ENCODE results near the gene TRIP13. TPM values are rescaled to one million over a fixed set of nuclear protein-coding genes. Genes with fewer than 3 reads are reported as not detected.
"Not testable (repeated sequence)": the region's sequence is repeated elsewhere in the genome, so short reads cannot be mapped to it uniquely, and the experiment has no call there.

TRIP13 gene, protein sequence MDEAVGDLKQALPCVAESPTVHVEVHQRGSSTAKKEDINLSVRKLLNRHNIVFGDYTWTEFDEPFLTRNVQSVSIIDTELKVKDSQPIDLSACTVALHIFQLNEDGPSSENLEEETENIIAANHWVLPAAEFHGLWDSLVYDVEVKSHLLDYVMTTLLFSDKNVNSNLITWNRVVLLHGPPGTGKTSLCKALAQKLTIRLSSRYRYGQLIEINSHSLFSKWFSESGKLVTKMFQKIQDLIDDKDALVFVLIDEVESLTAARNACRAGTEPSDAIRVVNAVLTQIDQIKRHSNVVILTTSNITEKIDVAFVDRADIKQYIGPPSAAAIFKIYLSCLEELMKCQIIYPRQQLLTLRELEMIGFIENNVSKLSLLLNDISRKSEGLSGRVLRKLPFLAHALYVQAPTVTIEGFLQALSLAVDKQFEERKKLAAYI
- 10 to 100 TPM; 13.1 to 17.4 (median 13.6) TPM for polyA plus RNA-seq (ENCODE audit: insufficient read length in 3 of 3)
- long read RNA-seq, donor 1, partial matches to known transcripts: 0 of 3 reads
- long read RNA-seq, donor 1, other reads (novel, unspliced or antisense): 0 of 3 reads
- long read RNA-seq, donor 2, transcript TRIP13-201 (13 exons, 2,672 nt): major isoform, 6 of 6 reads
- long read RNA-seq, donor 2, partial matches to known transcripts: 0 of 6 reads
- long read RNA-seq, donor 2, other reads (novel, unspliced or antisense): 0 of 6 reads
- long read RNA-seq, donor 3, transcript TRIP13-201 (13 exons, 2,672 nt): major isoform, 5 of 5 reads
- long read RNA-seq, donor 3, partial matches to known transcripts: 0 of 5 reads
- long read RNA-seq, donor 3, other reads (novel, unspliced or antisense): 0 of 5 reads
- long read RNA-seq, donor 4, partial matches to known transcripts: 0 of 3 reads
- long read RNA-seq, donor 4, other reads (novel, unspliced or antisense): 0 of 3 reads
- long read RNA-seq, donor 5, partial matches to known transcripts: 0 of 2 reads
- long read RNA-seq, donor 5, other reads (novel, unspliced or antisense): 0 of 2 reads
- long read RNA-seq, donor 6, partial matches to known transcripts: 5 of 7 reads
- long read RNA-seq, donor 6, other reads (novel, unspliced or antisense): 0 of 7 reads
- long read RNA-seq, donor 7, partial matches to known transcripts: 0 of 4 reads
- long read RNA-seq, donor 7, other reads (novel, unspliced or antisense): 0 of 4 reads
- long read RNA-seq, donor 8, partial matches to known transcripts: 21 of 23 reads
- long read RNA-seq, donor 8, other reads (novel, unspliced or antisense): 0 of 23 reads
- long read RNA-seq, donor 9, partial matches to known transcripts: 0 of 5 reads
- long read RNA-seq, donor 9, other reads (novel, unspliced or antisense): 0 of 5 reads
- long read RNA-seq, donor 10, partial matches to known transcripts: 0 of 3 reads
- long read RNA-seq, donor 10, other reads (novel, unspliced or antisense): 0 of 3 reads
- long read RNA-seq, donor 11, partial matches to known transcripts: 0 of 4 reads
- long read RNA-seq, donor 11, other reads (novel, unspliced or antisense): 0 of 4 reads
- long read RNA-seq, donor 12, transcript TRIP13-201 (13 exons, 2,672 nt): major isoform, 5 of 11 reads
- long read RNA-seq, donor 12, partial matches to known transcripts: 6 of 11 reads
- long read RNA-seq, donor 12, other reads (novel, unspliced or antisense): 0 of 11 reads
- long read RNA-seq, donor 13, partial matches to known transcripts: 0 of 1 reads
- long read RNA-seq, donor 13, other reads (novel, unspliced or antisense): 0 of 1 reads
- long read RNA-seq, donor 14, partial matches to known transcripts: 0 of 4 reads
- long read RNA-seq, donor 14, other reads (novel, unspliced or antisense): 0 of 4 reads
- long read RNA-seq, donor 15, partial matches to known transcripts: 6 of 10 reads
- long read RNA-seq, donor 15, other reads (novel, unspliced or antisense): 0 of 10 reads
- long read RNA-seq, donor 16, transcript TRIP13-201 (13 exons, 2,672 nt): major isoform, 6 of 6 reads
- long read RNA-seq, donor 16, partial matches to known transcripts: 0 of 6 reads
- long read RNA-seq, donor 16, other reads (novel, unspliced or antisense): 0 of 6 reads

DNA sequence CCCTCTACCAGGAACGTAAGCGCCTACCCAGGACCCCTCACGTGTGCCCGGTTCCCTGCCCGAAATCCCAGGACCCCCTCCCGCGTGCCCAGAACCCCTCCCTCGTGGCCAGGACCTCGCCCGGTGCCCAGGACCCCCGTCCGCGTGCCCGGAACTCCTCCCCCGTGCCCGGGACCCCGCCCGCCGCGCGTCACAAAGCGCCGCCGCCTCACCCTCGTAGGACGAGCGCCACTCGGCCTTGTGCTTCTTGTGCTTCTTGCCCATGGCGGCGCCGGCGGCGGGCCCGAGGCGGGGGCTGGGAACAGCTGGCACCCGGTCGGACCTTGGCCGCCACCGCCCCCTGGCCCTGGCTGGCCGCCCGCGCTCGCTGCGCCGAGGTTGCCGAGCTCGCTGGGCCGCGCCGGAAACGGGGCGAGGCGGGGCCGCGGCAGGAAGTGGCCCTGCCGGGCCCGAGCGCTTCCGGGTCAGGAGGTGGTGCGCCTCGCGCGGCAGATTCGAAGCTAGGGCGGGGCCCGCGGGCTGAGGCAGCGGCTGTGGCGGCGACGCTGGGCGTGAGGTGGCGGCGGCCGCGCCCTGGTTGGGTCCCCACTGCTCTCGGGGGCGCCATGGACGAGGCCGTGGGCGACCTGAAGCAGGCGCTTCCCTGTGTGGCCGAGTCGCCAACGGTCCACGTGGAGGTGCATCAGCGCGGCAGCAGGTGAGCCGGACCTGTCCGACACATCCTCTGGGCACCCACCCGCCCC is at the start of gene TRIP13, which contains the start of gene BRD9:
Gene TRIP13, plus strand, starts transcription at position 491 of the 743 bp plus-strand sequence. Its CDS starts 115 bp downstream, at position 606.
Gene BRD9, minus strand, starts transcription at position 408 of the 743 bp plus-strand sequence. Its CDS starts 144 bp downstream, at position 264.
- peak; percentile 82 for DNase-seq

DNA sequence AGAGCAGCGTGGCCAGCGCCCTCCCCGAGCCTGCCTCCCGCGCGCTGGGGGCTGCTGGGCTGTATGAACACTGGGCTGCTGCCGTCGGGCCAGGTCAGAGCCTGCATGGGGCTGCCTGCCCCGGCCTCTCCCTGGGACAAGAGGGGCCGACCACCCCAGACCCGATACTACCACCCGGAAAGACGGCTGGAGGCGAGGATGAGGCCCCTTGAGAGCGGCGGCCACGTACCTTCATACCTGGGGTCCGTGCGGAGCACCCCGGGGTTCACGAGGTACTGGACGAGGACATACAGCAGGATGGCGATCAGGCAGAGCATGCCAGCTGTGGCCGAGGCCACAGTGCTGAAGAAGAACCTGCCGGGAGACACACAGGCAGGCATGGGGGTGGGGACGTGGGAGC is 49.3 kb upstream of the TRIP13 start:
- DNase-seq: not testable (repeated sequence)

DNA sequence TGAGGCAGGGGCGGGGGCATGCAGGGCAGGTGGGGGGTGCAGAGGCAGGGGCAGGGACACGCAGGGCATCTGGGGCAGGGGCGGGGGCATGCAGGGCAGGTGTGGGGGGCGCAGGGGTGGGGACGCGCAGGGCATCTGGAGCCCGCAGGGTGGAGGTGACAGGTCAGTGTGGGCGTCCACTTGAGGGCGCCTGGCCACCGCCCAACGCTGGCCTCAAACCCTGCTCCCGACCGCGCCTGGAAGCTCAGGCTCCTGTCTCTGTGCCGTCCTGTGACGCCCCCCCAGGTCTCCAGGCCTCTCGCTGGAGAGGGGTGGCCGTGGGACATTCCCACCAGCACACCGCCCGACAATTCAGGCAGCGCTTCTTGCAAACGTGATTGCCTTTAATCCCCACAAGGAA is 48.8 kb upstream of the TRIP13 start:
- DNase-seq: not testable (repeated sequence)

DNA sequence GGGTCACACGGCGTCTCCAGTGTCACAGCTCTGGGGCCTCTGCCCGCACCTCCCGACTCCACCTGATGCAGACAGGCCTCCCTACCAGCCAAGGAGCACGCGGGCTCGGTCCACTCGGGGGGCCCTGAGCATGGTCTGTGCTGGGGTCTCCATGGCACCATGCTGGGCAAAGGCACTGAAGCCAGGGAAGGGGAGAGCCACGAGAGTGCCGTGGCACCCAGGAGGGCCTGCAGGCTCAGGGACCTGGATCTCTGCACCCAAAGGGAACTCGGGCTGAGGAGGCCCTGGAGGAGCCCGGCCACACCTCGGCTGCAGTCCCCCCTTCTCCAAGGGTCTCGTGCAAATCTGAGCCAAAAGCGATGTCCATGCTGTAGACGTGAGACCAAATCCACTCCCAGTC is 48.3 kb upstream of the TRIP13 start:
- DNase-seq: not testable (repeated sequence)

DNA sequence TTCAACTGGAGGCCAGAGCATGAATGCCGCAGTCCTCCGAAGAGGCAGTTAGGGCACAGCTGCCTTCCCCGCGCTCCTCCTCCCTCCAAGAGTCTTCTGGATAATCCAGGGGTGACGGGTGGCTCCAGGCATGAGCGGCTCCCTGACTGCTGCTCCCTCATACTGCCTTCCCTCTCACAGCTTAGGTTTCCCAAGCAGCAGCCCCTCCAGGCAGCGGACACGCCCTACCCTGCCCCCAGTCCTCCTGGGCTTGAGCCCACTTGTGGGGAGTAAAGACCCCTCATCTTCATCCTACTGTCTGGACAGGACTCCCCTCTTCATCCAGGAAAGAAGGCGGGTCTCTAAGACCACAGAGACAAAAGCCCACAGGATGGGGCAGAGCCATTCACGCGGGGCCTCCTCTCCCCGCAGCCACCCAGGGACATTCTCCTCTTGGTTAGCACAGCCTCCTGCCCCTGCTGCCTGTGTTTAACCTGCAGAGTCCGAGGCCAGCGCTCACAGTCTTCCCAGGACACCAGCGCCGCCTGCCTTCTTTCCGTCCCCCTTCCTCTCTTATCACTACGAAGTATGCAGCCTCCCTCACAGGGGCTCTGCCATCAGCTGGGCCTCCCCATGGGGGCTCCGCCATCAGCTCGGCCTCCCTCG is 47.5 kb upstream of the TRIP13 start:
- DNase-seq: not testable (repeated sequence)

DNA sequence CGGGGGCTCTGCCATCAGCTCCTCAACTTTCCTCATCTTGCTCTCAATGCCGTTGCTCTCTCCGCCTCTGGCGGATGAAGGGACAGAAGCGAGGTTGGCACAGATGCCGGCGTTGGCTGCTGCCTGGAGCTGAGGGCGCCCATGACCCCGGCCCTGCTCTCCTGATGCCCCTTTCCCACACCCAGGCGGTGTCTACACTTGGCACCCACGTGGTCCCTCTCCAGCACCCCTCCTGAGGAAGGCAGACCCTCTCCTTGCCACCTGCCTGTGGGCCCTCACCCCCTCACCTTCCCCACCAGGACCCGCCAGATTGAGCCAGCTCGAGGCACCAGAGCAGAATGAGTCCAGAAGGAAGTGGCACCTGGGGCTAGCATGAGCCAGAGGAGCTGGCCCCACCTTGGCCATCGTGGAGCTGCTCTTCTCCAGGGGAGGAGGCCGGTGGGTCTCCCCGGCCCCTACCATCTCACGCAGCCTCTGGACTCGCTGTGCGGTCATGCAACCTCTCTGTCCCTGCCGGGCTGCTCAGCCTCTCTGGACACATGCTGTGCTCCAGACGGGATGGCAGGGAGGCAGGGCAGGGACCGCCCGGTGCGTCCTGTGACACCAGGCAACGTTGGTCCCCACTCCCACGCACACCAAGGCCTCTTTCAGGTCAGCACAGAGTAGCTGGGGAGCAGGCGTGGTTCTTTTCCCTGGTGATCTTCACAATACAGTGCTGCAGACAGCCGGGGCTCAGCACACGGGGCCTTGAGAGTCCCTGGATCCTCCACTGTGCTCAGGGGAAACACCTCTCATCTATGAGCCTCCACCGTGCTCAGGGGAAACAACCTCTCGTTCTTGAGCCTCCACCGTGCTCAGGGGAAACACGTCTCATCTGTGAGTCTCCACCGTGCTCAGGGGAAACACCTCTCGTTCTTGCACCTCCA is 46.7 kb upstream of the TRIP13 start:
- not testable (repeated sequence) for DNase-seq

DNA sequence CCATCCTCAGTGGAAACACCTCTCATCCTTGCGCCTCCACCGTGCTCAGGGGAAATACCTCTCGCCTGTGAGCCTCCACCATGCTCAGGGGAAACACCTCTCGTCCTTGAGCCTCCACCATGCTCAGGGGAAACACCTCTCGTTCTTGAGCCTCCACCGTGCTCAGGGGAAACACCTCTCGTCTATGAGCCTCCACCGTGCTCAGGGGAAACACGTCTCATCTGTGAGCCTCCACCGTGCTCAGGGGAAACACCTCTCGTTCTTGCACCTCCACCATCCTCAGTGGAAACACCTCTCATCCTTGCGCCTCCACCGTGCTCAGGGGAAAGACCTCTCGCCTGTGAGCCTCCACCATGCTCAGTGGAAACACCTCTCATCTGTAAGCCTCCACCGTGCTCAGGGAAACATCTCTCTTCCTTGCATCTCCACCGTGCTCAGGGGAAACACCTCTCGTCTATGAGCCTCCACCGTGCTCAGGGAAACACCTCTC is 46.0 kb upstream of the TRIP13 start:
- DNase-seq: not testable (repeated sequence)

DNA sequence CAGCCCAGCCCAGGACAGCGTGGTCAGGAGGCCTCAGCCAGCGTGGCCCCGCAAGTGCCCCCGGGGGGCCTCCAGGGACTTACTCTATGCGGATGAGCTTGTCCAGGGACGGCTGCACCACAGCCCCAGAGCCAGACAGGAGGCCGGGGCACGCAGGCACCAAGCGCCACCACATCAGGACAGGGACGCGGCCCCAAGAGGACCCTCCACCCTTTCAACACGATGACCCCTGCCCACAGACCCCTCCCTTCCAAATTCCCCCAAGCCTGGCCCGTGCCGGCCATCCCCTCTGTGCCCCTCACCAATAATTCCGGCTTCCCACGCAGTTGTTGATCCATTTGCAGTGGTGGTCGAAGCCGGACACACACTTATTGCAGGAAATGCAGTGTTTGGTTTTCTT is 45.5 kb upstream of the TRIP13 start:
- DNase-seq: not testable (repeated sequence)

DNA sequence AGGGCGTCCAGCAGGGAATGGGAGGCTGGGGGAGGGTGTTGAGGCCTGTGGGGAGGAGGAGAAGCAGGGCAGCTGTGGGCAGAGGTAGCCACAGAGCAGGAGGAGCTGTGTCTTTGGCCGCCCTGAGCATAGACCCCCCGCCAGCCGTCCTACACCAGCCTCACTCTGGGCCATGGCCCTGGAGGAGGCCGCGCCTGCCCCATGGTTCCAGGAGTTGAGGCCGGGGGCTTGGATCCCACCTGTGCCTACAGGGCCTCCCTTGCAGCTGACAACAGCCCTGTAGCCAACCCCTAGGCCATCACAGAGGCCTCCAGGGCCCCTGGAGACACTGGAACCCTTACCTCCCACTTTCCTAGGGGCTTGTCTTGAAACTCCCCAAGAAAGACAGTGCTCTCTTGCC is 44.9 kb upstream of the TRIP13 start:
- not testable (repeated sequence) for DNase-seq

DNA sequence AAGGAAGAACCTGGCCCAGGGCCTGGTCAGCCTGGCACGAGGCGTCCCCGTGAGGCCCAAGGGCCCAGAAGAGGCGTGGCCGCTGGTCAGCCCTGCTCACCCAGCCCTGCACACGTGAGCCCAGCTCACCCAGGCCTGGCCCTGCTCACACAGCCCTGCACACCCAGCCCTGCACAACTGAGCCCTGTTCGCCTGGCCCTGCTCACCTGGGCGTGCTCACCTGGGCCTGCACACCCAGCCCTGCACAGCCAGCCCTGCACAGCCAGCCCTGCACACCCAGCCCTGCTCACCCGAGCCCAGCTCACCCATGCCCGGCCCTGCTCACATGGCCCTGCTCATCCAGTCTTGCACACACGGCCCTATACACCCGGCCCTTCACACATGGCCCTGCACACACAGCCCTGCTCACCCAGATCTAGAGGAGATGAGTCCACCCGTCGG is 44.0 kb upstream of the TRIP13 start:
- no peak for DNase-seq

DNA sequence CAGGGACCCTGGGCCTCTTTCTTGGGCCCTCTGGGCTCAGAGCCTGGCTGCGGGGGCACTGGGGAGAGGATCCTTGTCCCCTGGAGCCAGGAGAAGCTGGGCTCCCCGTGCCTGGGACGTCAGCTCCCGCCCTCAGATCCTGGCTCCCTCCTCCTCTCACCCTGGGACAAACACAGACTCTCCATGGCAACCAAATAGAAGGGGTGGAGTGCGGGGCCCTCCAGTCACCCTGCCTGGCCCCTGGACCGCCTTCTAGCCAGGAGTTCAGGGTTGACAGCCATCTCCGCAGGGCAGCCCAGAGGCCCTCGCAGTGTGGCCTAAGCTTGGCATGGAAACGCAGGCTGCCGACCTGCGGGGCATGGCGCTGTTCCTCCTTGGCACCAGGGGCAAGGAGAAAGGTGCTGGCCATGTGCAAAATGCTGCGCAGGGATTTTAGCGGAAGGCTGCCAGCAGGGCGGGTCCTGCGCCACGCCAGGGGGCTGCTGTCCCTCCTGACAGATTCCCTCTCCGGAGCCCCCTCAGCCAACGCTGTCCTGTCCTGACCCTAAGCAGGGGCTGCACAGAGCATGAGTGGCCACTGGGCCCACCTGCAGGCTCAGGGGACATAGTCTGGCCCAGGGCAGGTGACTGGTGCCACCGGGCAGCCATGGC is 42.9 kb upstream of the TRIP13 start:
- peak; percentile 76 for DNase-seq

DNA sequence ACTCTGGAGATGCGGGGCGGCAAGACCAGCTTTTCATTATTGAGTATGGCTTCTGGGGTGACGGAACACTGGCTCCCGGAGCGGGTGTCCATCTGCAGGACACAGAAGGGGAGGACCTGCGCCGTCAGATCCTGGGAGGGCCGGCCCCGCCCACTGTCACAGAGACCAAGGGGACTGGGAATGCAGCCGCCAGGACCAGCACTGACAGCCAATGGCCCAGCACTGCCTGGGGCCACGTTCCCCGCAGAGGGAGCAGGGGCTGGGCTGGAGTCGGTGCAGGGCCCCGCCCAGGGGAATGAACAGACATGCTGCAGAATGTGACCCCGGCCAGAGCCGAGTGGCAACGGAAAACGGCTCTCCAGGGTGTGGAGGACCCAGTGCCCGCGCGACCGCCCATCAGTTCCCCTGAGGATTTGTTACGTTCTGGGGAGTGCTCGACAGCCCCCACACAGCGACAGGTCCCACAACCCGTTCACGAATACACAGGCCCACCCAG is 42.1 kb upstream of the TRIP13 start, which contains the start of gene ZDHHC11:
Gene ZDHHC11, minus strand, starts transcription at position 476 of the 496 bp plus-strand sequence. Its CDS starts 384 bp downstream, at position 92.
- no peak for DNase-seq

DNA sequence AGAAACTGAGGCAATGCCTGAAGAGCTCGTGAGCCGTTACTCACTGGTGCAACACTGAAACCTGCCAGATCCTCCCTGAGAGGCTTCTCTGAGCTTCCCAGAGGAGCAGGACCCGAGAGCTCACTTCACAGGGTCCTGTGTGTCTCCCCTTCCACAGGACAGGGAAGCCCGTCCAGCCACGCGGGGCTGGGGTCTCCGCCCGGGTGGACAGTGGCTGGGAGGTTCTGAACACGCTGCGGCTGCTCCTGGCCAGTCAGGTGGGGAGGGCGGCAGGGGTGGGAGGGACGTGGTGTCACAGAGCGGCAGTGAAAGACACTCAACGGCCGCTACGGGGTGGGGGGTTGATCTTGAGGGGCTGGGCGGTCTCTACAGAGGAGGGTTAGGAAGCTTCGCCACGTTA is 41.6 kb upstream of the TRIP13 start:
- no peak for DNase-seq

DNA sequence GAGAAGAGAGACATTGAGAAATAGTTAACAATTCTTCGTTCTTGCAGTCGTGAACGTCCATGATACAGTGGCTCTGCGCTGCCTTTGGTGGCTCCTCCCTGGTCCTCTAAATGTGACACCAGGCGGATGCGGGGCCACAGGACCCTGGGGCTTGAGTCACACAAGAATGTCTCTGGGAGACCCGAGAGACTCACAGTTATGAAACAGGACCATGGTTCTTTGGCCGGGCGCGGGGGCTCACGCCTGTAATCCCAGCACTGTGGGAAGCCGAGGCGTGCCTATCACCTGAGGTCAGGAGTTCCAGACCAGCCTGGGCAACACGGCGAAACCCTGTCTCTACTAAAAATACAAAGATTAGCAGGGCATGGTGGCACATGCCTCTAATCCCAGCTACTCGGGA is 41.1 kb upstream of the TRIP13 start:
- DNase-seq: no peak

DNA sequence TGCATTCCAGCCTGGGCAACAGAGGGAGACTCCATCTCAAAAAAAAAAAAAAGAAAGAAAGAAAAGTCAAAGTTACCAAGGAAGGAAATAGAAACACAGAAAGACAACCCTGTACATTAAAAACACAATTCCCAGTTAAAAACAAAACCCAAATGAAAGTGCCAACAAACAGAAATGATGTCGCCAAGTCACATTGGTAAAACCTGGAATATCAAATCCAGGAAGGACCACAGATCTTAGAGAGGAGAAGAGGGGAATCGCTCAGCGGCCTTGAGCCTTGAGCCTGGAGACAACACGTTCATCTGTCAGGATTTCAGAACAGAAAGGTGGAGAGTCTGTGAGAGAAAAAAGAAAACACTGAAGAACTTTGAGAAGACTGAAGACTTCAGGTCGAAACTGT is 40.7 kb upstream of the TRIP13 start:
- DNase-seq: no peak
